OCI-LY1 (cell line): ENCODE data around the gene IKZF3.

Source experiments
- H2AFZ ChIP-seq: fragments of 200-600 bp; sonication (generic), shearing (Covaris generic); 2 replicates; pipeline ENCODE4 v1.6.0; 2014; ENCODE audit warnings: antibody characterized with exemption, mild to moderate bottlenecking, low read length
- H3F3A ChIP-seq: fragments of 200-600 bp; sonication (generic), shearing (Covaris generic); 2 replicates; pipeline ENCODE4 v1.6.0; 2014; ENCODE audit warnings: mild to moderate bottlenecking, antibody characterized with exemption, low read length, moderate library complexity; ENCODE audit not compliant: insufficient read depth
- H3K27ac ChIP-seq: fragments of 200-600 bp; sonication (generic); 2 replicates; pipeline ENCODE4 v1.5.1; 2014; ENCODE audit warnings: low read length, mixed run types, mild to moderate bottlenecking, low read depth; ENCODE audit not compliant: poor library complexity, severe bottlenecking
- H3K27me3 ChIP-seq: fragments of 200-600 bp; sonication (generic); 2 replicates; pipeline ENCODE4 v1.6.0; 2014; ENCODE audit warnings: antibody characterized with exemption, mild to moderate bottlenecking, low read length, moderate library complexity; ENCODE audit not compliant: insufficient read depth
- H3K36me3 ChIP-seq: fragments of 200-600 bp; sonication (generic); 2 replicates; pipeline ENCODE4 v1.6.1; 2014; ENCODE audit warnings: mild to moderate bottlenecking, antibody characterized with exemption, low read length, moderate library complexity, mixed read lengths; ENCODE audit not compliant: insufficient read depth
- H3K4me1 ChIP-seq: fragments of 200-600 bp; sonication (generic); 2 replicates; pipeline ENCODE4 v1.5.1; 2014; ENCODE audit warnings: mild to moderate bottlenecking, low read length, moderate library complexity; ENCODE audit not compliant: insufficient read depth, severe bottlenecking
- H3K4me2 ChIP-seq: fragments of 200-600 bp; sonication (generic), shearing (Covaris generic); 2 replicates; pipeline ENCODE4 v1.6.1; 2014; ENCODE audit warnings: low read length
- H3K4me3 ChIP-seq: fragments of 200-600 bp; sonication (generic); 2 replicates; pipeline ENCODE4 v1.5.1; 2014; ENCODE audit warnings: low read length, low read depth, mild to moderate bottlenecking, mixed read lengths; ENCODE audit not compliant: poor library complexity, severe bottlenecking
- H3K79me2 ChIP-seq: fragments of 200-600 bp; shearing (Covaris generic); 2 replicates; pipeline ENCODE4 v1.6.1; 2016; ENCODE audit warnings: mixed run types, low read length, mixed read lengths; ENCODE audit not compliant: insufficient read depth
- H3K9ac ChIP-seq: fragments of 200-600 bp; sonication (generic), shearing (Covaris generic); 2 replicates; pipeline ENCODE4 v1.6.1; 2014; ENCODE audit warnings: mild to moderate bottlenecking, low read length, mixed read lengths
- H3K9me2 ChIP-seq: fragments of 200-600 bp; sonication (generic), shearing (Covaris generic); 2 replicates; pipeline ENCODE4 v1.6.1; 2014; ENCODE audit warnings: low read depth, mild to moderate bottlenecking, low read length, mixed read lengths
- H3K9me3 ChIP-seq: fragments of 200-600 bp; shearing (Covaris generic); 2 replicates; pipeline ENCODE4 v1.6.1; 2014; ENCODE audit warnings: low read length, mixed read lengths
- H4K20me1 ChIP-seq: fragments of 200-600 bp; sonication (generic), shearing (Covaris generic); 2 replicates; pipeline ENCODE4 v1.6.0; 2016; ENCODE audit warnings: mild to moderate bottlenecking, low read length; ENCODE audit not compliant: insufficient read depth
- CTCF ChIP-seq: fragments of 200-600 bp; sonication (generic), shearing (Covaris generic); IDR thresholded peaks from 2 replicates; pipeline ENCODE4 v1.5.1; 2017; ENCODE audit warnings: mild to moderate bottlenecking, antibody characterized with exemption, low read length, moderate library complexity, mixed read lengths
- EZH2 ChIP-seq: fragments of 200-600 bp; sonication (generic), shearing (Covaris generic); IDR thresholded peaks from 2 replicates; pipeline ENCODE4 v1.8.0; 2017; ENCODE audit warnings: borderline replicate concordance, mixed run types, mild to moderate bottlenecking, antibody characterized with exemption, low read length, moderate library complexity, mixed read lengths

Gene IKZF3

GRCh38 chr17:39740357-39741111 is 123.6 kb downstream of the IKZF3 start:
- Histone ChIP-seq H3F3A (no peaks in the 10 kb centered on the region; the same call in 1 of the 2 replicates), H4K20me1 (no peaks in the 10 kb centered on the region), H3K36me3 (no peaks in the 10 kb centered on the region), H3K4me1 (peaks cover 30% of the 10 kb centered on the region), H3K9me2 (no peaks in the 10 kb centered on the region), H3K9ac (no peak overlapping the region; the same call in 1 of the 2 replicates), H3K4me3 (no peak overlapping the region), H3K27ac (no peak overlapping the region), H3K27me3 (peaks cover 7% of the 10 kb centered on the region; the same call in 1 of the 2 replicates), H2AFZ (no peak overlapping the region), H3K4me2 (no peak overlapping the region), H3K9me3 (no peaks in the 10 kb centered on the region), H3K79me2 (no peaks in the 10 kb centered on the region)
- TF ChIP-seq CTCF (no peak), EZH2 (no peak)

DNA sequence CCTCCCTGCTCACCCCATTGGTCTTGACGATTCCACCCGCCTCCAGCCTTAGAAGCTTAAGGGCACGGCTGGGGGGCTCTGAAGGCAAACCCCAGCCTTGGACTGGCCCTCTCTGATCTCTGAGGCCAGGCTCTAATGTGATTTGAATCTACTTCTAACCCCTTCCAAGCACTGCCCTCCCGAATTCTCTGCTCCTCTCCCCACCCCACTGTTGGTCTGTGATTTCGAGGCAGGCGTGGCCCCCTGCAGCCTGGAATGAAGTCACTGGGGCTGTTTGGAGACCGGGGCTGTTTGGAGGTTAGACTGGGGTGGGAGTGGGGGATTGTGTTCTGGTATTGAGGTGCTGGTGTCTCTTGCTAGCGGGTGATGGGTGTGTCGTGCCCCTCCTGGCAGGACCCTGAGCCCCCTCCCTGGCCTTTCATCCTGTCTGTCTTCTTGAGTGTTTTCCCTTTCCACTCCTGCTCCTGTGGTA is 124.2 kb downstream of the IKZF3 start:
- no peak overlapping the region for H3K27ac ChIP-seq
- H3F3A ChIP-seq = no peaks in the 10 kb centered on the region; the same call in 1 of the 2 replicates
- no peak overlapping the region; the same call in 1 of the 2 replicates for H3K9ac ChIP-seq

More for the DNA sequence above, 124.2 kb downstream of the IKZF3 start:
- Histone ChIP-seq H4K20me1 (no peaks in the 10 kb centered on the region), H3K9me3 (no peaks in the 10 kb centered on the region), H3K4me3 (peak overlapping the region; percentile 44), H3K4me2 (peak overlapping the region; percentile 34; the same call in 1 of the 2 replicates), H2AFZ (no peak overlapping the region), H3K79me2 (no peaks in the 10 kb centered on the region), H3K4me1 (peaks cover 30% of the 10 kb centered on the region), H3K9me2 (no peaks in the 10 kb centered on the region), H3K36me3 (no peaks in the 10 kb centered on the region), H3K27me3 (peaks cover 7% of the 10 kb centered on the region; the same call in 1 of the 2 replicates)
- TF ChIP-seq CTCF = no peak
- no peak for TF ChIP-seq EZH2
